ENCODE results near the gene BCL7A.

BCL7A gene

DNA sequence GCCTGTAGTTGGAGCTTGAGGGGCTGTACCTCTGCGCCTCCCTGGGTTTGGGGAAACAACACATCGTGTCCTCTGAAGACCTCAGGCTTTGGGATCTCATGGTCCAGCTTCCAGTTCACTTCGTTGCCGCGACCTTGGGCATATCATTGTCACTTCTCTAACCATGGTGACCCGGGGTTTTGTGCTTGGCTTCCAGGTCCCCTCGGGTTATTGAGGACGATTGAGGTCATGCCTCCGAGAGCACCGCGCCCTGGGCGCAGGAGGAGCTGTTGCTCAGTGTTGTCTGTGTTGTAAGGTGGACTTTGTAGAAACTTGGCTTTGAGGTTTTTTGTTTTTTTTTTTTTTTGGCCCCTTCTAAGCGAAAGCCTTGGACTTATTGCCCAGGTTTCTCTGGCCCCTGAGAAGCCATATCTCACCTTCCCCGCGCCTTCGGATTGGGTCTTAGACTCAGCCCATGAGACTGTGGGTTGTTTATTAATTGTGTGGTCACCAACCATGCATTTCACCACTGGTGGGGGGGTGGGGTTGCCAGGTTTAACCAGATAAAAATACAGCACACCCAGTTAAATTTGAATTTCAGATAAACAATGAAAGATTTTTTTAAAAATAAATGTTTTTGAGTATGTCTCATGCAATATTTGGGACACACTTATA, 2.6 kb downstream of the BCL7A start:
- ChIA-PET POLR2A (no interaction called here), CTCF (interaction anchor here (0.6 to 2.6 kb wide), 5 partner anchors 8 to 230 kb away, joined by 3 to 8 read pairs (median 3); partner anchors contain the start of gene CFAP251)
- TF ChIP-seq, protein P1, sequence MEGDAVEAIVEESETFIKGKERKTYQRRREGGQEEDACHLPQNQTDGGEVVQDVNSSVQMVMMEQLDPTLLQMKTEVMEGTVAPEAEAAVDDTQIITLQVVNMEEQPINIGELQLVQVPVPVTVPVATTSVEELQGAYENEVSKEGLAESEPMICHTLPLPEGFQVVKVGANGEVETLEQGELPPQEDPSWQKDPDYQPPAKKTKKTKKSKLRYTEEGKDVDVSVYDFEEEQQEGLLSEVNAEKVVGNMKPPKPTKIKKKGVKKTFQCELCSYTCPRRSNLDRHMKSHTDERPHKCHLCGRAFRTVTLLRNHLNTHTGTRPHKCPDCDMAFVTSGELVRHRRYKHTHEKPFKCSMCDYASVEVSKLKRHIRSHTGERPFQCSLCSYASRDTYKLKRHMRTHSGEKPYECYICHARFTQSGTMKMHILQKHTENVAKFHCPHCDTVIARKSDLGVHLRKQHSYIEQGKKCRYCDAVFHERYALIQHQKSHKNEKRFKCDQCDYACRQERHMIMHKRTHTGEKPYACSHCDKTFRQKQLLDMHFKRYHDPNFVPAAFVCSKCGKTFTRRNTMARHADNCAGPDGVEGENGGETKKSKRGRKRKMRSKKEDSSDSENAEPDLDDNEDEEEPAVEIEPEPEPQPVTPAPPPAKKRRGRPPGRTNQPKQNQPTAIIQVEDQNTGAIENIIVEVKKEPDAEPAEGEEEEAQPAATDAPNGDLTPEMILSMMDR (IDR thresholded peaks at IDR 0.05; ENCODE audit: control extremely low read depth, extremely low read depth, low read depth, missing control alignments), result no peak
- no peak for DNase-seq (ENCODE audit: extremely low spot score)

GRCh38 chr12:122026706-122027333, 5.1 kb downstream of the BCL7A start:
- TF ChIP-seq, protein P1 (IDR thresholded peaks at IDR 0.05; ENCODE audit: control extremely low read depth, extremely low read depth, low read depth, missing control alignments), result no peak
- no peak for DNase-seq (ENCODE audit: extremely low spot score)
- CTCF ChIA-PET, result interaction anchor here (1.0 to 2.0 kb wide), 2 partner anchors 110 to 233 kb away, joined by 3 to 6 read pairs; partner anchors contain the start of gene RHOF
- POLR2A ChIA-PET, result interaction anchor here (0.6 kb wide), 1 partner anchor 46 kb away, joined by 3 read pairs; no protein-coding TSS in a partner anchor

GRCh38 chr12:122028165-122028904, 6.7 kb downstream of the BCL7A start:
- ChIA-PET CTCF (interaction anchor here (0.6 to 1.9 kb wide), 10 partner anchors 10 to 237 kb away, joined by 3 to 9 read pairs (median 3); no protein-coding TSS in a partner anchor), POLR2A (interaction anchor here (0.5 to 0.6 kb wide), 2 partner anchors 22 to 222 kb away, joined by 3 read pairs; no protein-coding TSS in a partner anchor)
- TF ChIP-seq, protein P1 (IDR thresholded peaks at IDR 0.05; ENCODE audit: control extremely low read depth, extremely low read depth, low read depth, missing control alignments), result no peak
- no peak for DNase-seq (ENCODE audit: extremely low spot score)

GRCh38 chr12:122028905-122029560, 7.3 kb downstream of the BCL7A start:
- TF ChIP-seq, protein P1 (IDR thresholded peaks at IDR 0.05; ENCODE audit: control extremely low read depth, extremely low read depth, low read depth, missing control alignments), result peak; percentile 32
- CTCF ChIA-PET, result interaction anchor here (0.9 to 1.9 kb wide), 6 partner anchors 8 to 237 kb away, joined by 3 to 9 read pairs (median 4); partner anchors contain the start of gene CFAP251
- POLR2A ChIA-PET, result interaction anchor here (0.5 kb wide), 1 partner anchor 17 kb away, joined by 3 read pairs; no protein-coding TSS in a partner anchor
- peak; percentile 83 for DNase-seq (ENCODE audit: extremely low spot score)

GRCh38 chr12:122029620-122030423, 8.1 kb downstream of the BCL7A start:
- CTCF ChIA-PET, result interaction anchor here (0.9 to 1.9 kb wide), 4 partner anchors 8 to 111 kb away, joined by 3 to 9 read pairs (median 4); partner anchors contain the start of gene CFAP251
- DNase-seq (ENCODE audit: extremely low spot score), result no peak
- POLR2A ChIA-PET, result interaction anchor here (0.5 kb wide), 1 partner anchor 16 kb away, joined by 3 read pairs; no protein-coding TSS in a partner anchor
- TF ChIP-seq, protein P1 (IDR thresholded peaks at IDR 0.05; ENCODE audit: control extremely low read depth, extremely low read depth, low read depth, missing control alignments), result no peak
